ENCODE measurements around the gene MFGE8.

GRCh38 chr15:88899251-88899650 is 13.9 kb downstream of the MFGE8 start:
- TF ChIP-seq ARNT (IDR thresholded peaks at IDR 0.05) (no peak), TARDBP (IDR thresholded peaks at IDR 0.05) (no peak), CTBP1 (IDR thresholded peaks at IDR 0.05; ENCODE audit: borderline replicate concordance) (no peak), BHLHE40 (IDR thresholded peaks at IDR 0.05; ENCODE audit: borderline replicate concordance) (no peak), HDGF (IDR thresholded peaks at IDR 0.05; ENCODE audit: borderline replicate concordance) (no peak), FOXA1 (IDR thresholded peaks at IDR 0.05) (no peak), SP1 (IDR thresholded peaks at IDR 0.05) (no peak), ZNF384 (IDR thresholded peaks at IDR 0.05) (no peak), LEF1 (IDR thresholded peaks at IDR 0.05; ENCODE audit: borderline replicate concordance) (no peak), FOXM1 (IDR thresholded peaks at IDR 0.05; ENCODE audit: borderline replicate concordance) (no peak)
